Stimulated activated memory B cell treated with anti-CD40 and anti-IgM and Interleukin-4, amounts not matched to agents 10 μg/mL and 1 μg/mL and 100 μg/mL, for 72 hours (primary cell): ENCODE results near the gene PLXDC2.

Experiments used
- ATAC-seq: fragments of 150-1000 bp; cut with Tn5 transposase; 2 replicates; pipeline ENCODE4 v1.10.0; 2021
- H3K27ac Mint-ChIP-seq: one replicate; pipeline ENCODE4 v1.8.0; 2022; ENCODE audit warnings: mild to moderate bottlenecking, mixed read lengths
- H3K27me3 Mint-ChIP-seq: one replicate; pipeline ENCODE4 v1.8.0; 2022; ENCODE audit warnings: mixed read lengths
- H3K36me3 Mint-ChIP-seq: one replicate; pipeline ENCODE4 v1.8.0; 2022; ENCODE audit warnings: mixed read lengths
- H3K4me1 Mint-ChIP-seq: one replicate; pipeline ENCODE4 v1.8.0; 2022; ENCODE audit warnings: mixed read lengths
- H3K4me3 Mint-ChIP-seq: one replicate; pipeline ENCODE4 v1.8.0; 2022; ENCODE audit warnings: mild to moderate bottlenecking, moderate library complexity, mixed read lengths
- H3K9me3 Mint-ChIP-seq: one replicate; pipeline ENCODE4 v1.8.0; 2022; ENCODE audit warnings: mixed read lengths

PLXDC2 gene

DNA sequence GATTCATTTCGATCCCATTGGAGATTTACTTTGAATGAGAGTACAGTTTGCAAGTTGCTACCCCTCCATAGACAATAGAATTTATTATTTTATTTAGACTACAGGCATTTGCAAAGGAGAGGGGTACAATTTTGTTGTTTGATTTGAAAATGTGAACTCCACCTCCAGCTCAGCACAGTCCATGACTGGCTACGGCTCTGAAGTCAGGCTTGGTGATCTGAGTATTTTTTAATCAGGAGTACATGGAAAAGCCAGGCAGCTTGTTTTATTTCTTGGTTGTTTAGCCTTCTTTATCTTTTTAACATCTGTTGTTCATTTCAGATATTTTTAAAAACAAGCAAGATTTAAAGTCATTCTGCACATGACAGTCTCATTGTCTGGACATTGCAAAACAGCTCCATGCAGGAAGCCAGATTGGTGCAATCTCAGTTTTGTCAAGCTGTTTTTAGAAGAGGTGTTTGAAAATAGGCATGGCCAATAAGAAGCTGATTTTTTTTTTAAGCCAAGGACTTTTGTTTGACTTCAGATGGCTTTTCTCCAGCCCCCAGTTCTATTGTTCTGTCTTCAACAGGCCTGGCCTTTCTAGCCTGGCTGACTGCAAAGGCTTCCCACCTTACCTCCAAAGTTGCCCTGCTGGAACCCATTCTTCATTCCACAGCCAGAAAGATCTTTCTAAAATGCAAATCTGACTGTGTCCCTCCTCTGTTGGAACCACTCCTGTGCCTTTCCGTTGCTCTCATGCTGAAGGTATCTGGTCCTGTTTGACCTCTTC, 12.2 kb downstream of the PLXDC2 start:
- Mint-ChIP-seq H3K9me3 (peaks cover 6% of the 10 kb centered on the region), H3K4me1 (no peaks in the 10 kb centered on the region), H3K36me3 (no peaks in the 10 kb centered on the region), H3K27ac (no peak overlapping the region), H3K27me3 (no peaks in the 10 kb centered on the region), H3K4me3 (no peak overlapping the region)
- no peak for ATAC-seq

DNA sequence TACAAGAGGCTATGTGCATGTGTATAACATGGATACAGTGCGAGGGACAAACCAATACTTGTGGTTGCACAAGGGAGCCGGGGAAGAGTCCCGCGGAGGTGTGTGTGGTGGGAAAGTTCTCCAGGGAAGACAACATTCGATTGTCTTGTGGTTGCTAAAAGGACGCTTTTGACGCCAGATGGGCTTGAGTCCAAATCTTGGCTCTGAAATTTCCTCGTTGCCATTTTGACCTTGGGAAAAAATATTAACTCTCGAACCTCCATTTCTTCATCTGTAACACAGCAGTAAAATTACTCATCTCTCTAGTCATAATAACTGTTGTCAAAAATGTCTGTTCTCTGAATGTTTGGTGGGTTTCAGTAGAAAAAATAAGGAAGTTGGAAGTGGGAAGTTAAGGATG, 16.5 kb downstream of the PLXDC2 start:
- Mint-ChIP-seq H3K36me3 (no peaks in the 10 kb centered on the region), H3K4me3 (no peak overlapping the region), H3K27me3 (no peaks in the 10 kb centered on the region), H3K4me1 (no peaks in the 10 kb centered on the region), H3K9me3 (peaks cover 13% of the 10 kb centered on the region), H3K27ac (no peak overlapping the region)
- ATAC-seq = no peak

DNA sequence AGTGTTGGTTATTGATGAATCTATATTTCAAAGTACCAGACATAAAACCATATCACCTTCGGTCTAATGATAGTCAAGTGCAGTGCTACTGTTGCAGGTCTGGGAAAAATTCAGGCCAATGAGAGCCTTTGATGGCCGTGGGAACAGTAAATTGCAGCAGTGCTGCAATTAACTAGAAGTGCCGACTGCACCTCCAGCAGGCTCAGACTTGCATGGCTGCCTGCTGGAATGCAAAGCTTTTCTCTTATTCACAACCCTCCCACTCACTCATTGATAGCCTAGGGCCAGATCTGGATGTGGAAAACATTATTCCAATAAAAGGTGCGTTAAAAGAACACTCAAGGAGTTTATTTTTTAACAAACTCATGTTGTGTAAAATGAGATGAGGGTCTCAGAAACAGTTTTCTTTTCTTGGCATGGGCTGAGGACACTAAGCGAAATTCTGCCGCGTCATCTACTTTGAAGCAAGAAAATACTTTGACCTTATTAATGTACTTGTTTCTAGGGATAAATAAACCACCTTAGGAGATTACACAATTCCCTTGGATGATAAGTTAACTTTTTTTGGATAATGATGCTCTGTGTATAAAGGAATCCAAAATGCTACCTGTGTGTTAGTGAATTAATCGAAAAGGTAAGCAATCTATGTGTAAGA, 17.1 kb downstream of the PLXDC2 start:
- no peak for ATAC-seq
- Mint-ChIP-seq H3K4me1 (no peaks in the 10 kb centered on the region), H3K4me3 (no peak overlapping the region), H3K36me3 (no peaks in the 10 kb centered on the region), H3K27ac (no peak overlapping the region), H3K9me3 (peaks cover 13% of the 10 kb centered on the region), H3K27me3 (no peaks in the 10 kb centered on the region)

DNA sequence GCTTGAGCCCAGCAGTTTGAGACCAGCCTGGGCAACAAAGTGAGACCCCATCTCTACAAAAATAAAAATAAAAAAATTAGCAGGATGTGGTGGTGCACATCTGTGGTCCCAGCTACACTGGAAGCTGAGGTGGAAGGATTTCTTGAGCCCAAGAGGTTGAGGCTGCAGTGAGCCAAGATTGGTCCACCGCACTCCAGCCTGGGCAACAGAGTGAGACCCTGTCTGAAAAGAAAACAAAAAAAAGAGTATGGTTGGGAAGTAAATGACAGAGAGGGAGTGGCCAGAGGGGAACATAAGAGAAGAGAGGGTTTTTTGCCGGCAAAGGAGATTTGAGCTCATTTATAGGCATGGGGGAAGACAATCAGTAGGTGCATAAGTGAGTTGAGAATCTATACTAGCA, 19.7 kb downstream of the PLXDC2 start:
- no peaks in the 10 kb centered on the region for H3K36me3 Mint-ChIP-seq
- no peak for ATAC-seq
- no peak overlapping the region for H3K4me3 Mint-ChIP-seq
- H3K27me3 Mint-ChIP-seq = no peaks in the 10 kb centered on the region
- H3K27ac Mint-ChIP-seq = no peak overlapping the region
- H3K4me1 Mint-ChIP-seq = no peaks in the 10 kb centered on the region
- H3K9me3 Mint-ChIP-seq = peaks cover 13% of the 10 kb centered on the region

DNA sequence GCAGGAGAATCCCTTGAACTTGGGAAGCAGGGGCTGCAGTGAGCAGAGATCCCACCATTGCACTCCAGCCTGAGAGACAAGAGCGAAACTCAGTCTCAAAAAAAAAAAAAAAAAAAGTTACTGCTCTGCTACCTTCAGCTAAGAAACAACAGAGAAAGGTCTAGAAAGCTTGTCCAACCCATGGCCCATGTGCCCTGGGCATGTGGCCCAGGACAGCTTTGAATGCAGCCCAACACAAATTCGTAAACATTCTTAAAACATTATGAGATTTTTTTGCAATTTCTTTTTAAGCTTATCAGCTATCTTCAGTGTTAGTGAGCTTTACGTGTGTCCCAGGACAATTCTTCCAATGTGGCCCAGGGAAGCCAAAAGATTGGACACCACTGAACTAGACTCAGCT, 22.9 kb downstream of the PLXDC2 start:
- Mint-ChIP-seq H3K4me1 (no peaks in the 10 kb centered on the region), H3K36me3 (no peaks in the 10 kb centered on the region), H3K9me3 (peaks cover 7% of the 10 kb centered on the region), H3K27ac (no peak overlapping the region), H3K27me3 (no peaks in the 10 kb centered on the region), H3K4me3 (no peak overlapping the region)
- ATAC-seq = no peak

DNA sequence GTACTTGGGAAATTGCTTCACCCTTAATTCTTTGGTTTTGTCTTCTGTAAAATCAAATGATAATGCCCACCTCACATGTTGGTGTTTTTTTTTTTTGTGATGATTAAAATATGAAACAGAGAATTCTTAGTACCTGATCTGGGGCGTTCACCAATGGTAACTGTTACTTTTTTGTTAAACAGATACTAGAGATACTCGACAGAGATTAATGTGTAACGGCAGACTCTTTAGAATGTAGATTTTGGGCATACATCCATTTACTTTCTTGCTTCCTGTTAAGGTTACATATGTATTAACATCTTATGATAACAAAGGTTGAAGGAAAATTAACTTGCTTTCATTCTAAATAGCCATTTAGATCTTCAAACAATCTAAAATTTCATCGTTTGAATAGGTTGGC, 23.3 kb downstream of the PLXDC2 start:
- Mint-ChIP-seq H3K4me1 (no peaks in the 10 kb centered on the region), H3K36me3 (no peaks in the 10 kb centered on the region), H3K27ac (no peak overlapping the region), H3K4me3 (no peak overlapping the region), H3K27me3 (no peaks in the 10 kb centered on the region), H3K9me3 (peaks cover 7% of the 10 kb centered on the region)
- no peak for ATAC-seq

DNA sequence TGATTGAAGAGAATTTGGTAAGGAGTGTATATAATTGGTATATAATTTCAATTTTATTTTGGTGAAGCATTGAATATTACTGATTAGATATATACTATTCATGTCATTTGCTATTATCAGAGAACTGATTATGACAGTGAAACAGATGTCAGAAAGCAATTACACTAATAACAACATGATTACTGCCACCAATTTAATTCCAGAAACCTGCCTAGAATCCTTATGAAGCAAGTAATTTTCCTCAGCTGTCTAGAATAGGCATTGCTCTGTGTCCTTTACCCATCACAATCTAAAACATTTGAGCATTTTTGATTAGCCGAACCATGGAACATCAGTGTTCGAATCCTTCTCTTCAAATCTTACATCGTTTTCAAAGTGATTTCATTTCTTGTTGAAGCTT, 24.5 kb downstream of the PLXDC2 start:
- Mint-ChIP-seq H3K4me1 (no peaks in the 10 kb centered on the region), H3K36me3 (no peaks in the 10 kb centered on the region), H3K27ac (no peak overlapping the region), H3K9me3 (peaks cover 3% of the 10 kb centered on the region), H3K4me3 (no peak overlapping the region), H3K27me3 (no peaks in the 10 kb centered on the region)
- ATAC-seq = no peak

DNA sequence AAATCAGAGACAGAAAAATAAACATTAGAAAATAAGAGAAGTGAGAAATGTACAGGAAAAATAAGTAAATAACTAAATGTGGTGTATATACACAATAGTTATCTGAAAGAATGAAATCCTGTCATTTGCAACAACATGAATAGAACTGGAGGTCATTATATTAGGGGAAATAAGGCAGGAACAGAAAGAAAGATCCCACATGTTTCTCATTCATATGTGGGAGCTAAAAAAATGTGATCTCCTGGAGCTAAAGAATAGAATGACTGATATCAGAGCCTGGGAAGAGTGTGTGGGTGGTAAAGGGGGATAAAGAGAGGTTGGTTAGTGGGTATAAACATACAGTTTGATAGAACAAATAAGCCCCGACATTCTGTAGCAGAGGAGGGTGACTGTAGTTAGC, 27.3 kb downstream of the PLXDC2 start:
- no peak overlapping the region for H3K27ac Mint-ChIP-seq
- H3K4me3 Mint-ChIP-seq = no peak overlapping the region
- no peaks in the 10 kb centered on the region for H3K4me1 Mint-ChIP-seq
- ATAC-seq = no peak
- H3K36me3 Mint-ChIP-seq = no peaks in the 10 kb centered on the region
- H3K9me3 Mint-ChIP-seq = peaks cover 2% of the 10 kb centered on the region
- no peaks in the 10 kb centered on the region for H3K27me3 Mint-ChIP-seq

DNA sequence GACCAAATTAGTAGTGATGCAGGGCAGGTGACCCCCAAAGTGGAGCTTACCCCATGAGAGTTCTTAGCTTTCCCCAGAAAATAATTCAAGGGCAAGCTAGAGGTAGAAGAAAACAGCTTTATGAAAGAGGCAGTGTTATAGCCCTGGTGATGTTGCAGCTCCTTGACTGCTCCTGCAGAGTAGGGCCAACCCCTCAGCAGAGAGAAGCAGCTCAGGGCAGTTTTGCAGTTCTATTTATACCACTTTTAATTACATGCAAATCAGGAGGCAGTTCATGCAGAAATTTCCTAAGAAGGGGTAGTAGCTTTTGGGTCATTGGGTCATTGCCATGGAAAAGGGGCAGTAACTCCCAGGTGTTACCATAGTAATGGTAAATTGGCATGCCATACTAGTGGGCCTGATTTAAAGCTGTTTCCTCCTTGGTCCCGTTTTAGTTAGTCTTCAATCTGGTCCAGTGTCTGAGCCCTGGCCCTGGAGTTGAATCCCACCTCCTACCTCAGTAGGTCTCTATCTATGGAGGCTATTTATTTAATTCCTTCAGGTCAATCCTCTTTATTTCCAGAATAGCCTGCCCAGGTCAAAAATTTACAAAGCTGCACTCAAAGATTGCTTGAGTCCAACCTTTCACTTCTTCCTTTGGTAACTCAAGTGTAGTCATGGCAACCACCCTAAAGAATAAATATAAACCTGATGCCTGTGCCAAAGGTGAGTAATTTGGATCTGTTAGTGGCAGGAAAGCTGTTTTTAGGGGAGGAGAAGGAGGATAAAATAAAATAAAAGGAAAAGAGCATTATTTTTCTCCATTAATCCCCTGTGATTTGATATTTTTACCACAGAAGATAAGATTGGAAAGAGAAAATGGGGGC, 29.5 kb downstream of the PLXDC2 start:
- H3K27me3 Mint-ChIP-seq = no peaks in the 10 kb centered on the region
- H3K36me3 Mint-ChIP-seq = no peaks in the 10 kb centered on the region
- peaks cover 2% of the 10 kb centered on the region for H3K9me3 Mint-ChIP-seq
- H3K27ac Mint-ChIP-seq = no peak overlapping the region
- H3K4me3 Mint-ChIP-seq = no peak overlapping the region
- no peaks in the 10 kb centered on the region for H3K4me1 Mint-ChIP-seq
- no peak for ATAC-seq

DNA sequence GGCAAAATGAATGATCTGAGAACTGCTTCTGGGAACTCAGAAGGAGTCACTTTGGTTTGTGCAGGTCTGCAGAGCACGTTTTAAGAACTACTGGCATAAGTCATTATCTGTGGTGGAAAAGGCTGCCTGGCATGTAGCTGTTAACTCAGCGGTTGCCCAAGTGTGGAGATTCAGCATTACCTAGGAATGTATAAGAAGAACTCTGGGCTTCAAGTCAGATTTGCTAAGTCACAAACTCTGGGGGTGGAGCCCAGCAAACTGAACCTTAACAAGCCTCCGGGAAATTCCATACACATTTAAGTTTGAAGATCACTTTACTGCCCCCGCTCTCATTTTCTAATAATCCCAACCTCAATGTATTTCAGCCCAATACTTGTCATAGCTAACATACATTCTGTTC, 31.1 kb downstream of the PLXDC2 start:
- no peaks in the 10 kb centered on the region for H3K27me3 Mint-ChIP-seq
- no peak overlapping the region for H3K27ac Mint-ChIP-seq
- H3K4me3 Mint-ChIP-seq = no peak overlapping the region
- H3K9me3 Mint-ChIP-seq = peaks cover 2% of the 10 kb centered on the region
- H3K4me1 Mint-ChIP-seq = no peaks in the 10 kb centered on the region
- ATAC-seq = no peak
- no peaks in the 10 kb centered on the region for H3K36me3 Mint-ChIP-seq

DNA sequence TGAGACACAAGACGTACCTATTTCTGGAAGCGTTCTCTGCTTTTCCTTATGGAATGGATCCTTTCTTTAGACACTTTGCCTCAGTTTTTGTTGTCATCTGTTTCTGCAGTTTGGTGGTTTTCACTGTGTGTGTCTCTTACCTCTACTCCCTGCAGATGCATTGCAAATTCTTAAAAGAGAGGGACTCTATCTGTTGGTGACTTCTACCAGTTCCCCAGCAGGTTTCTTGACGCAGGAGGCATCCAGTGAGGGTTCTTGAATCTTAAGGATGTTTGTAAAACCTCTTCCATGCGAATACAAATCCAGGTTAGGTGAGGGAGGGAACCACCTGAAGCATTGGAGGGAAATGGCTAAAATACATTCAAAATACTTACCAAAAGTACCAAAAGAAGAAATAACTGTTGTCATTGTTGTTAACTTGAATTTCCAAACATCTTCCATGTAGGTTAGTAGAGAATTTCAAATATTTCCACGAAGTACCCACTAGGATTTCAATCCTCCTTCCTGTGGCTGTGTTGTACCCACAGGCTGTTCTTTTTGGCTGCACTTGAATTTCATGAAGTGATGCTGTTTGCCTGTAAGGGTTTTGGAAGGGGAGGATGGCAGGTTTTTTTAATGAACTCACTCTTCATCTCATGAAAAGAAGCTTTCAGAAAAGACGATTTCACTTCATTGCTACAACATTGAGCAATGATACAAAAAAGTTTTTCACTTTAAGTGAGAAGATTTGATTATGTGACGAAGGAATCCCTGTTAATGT, 32.2 kb downstream of the PLXDC2 start:
- no peak for ATAC-seq
- Mint-ChIP-seq H3K27me3 (no peaks in the 10 kb centered on the region), H3K9me3 (peaks cover 2% of the 10 kb centered on the region), H3K36me3 (no peaks in the 10 kb centered on the region), H3K27ac (no peak overlapping the region), H3K4me1 (no peaks in the 10 kb centered on the region), H3K4me3 (no peak overlapping the region)

DNA sequence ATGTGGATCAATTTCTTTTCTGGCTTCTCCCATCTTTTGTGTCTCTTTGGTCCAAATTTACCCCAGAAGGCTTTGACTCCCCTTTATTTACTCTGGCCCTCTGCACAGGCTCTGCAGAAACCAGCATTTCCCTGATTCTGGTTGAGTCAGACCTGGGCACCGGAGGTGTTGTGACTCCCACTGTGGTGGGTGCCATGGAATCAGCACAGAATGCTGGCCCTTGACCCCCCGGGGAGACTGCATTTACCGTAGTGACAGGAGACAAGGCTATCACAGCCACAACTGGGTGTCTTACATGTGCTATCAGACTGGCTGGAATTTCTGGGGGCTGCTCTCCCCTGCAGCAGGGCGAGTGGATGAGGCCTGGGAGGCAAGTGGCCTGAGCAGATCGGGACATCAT, 37.6 kb downstream of the PLXDC2 start:
- Mint-ChIP-seq H3K27ac (no peak overlapping the region), H3K36me3 (no peaks in the 10 kb centered on the region), H3K4me1 (no peaks in the 10 kb centered on the region), H3K4me3 (no peak overlapping the region), H3K9me3 (peaks cover 5% of the 10 kb centered on the region), H3K27me3 (no peaks in the 10 kb centered on the region)
- no peak for ATAC-seq

DNA sequence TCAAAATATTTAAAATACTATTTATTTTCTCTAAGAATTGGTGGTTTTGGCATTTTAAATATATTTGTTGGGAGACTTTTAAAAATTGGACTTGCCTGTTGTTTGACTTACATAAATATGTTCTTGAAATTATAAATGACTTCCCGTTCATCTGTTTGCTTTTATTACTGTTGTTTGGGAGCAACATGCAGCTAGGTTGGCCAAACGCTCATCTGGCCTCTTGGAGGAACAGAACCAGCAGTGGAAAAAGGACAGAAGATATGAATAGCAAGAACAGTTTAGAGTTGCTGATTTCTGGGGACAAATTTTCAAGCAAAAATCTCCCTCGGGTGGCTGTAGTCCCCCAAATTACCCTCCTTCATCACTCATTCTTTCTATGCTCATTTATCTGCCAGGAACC, 41.6 kb downstream of the PLXDC2 start:
- Mint-ChIP-seq H3K36me3 (no peaks in the 10 kb centered on the region), H3K9me3 (peaks cover 11% of the 10 kb centered on the region), H3K27me3 (no peaks in the 10 kb centered on the region), H3K4me3 (no peak overlapping the region), H3K4me1 (no peaks in the 10 kb centered on the region), H3K27ac (no peak overlapping the region)
- no peak for ATAC-seq

DNA sequence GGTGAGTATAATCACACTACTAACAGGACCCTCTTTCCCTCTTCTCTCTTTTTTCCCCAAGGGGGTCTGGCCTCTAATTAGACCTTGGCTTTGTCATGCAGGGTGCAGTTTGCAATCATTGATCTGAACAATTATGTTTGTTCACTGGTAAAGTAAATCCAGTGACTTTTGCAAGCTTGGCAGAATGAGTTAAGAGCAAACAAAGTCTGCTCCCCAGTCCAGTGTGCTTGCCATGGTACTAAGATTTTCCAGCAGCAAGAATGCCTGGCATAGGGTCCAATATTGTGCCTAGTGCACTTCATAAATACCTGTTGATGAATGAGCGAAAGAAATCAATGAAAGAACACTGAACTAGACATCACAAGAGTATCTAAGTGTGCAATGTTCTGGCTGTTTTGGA, 43.9 kb downstream of the PLXDC2 start:
- no peak for ATAC-seq
- H3K4me1 Mint-ChIP-seq = no peaks in the 10 kb centered on the region
- no peaks in the 10 kb centered on the region for H3K27me3 Mint-ChIP-seq
- no peak overlapping the region for H3K4me3 Mint-ChIP-seq
- peaks cover 11% of the 10 kb centered on the region for H3K9me3 Mint-ChIP-seq
- no peaks in the 10 kb centered on the region for H3K36me3 Mint-ChIP-seq
- no peak overlapping the region for H3K27ac Mint-ChIP-seq
